ENCODE measurements around the gene PEF1. TPM values are rescaled to one million over a fixed set of nuclear protein-coding genes. Genes with fewer than 3 reads are reported as not detected.

The PEF1 gene
- total and polyA plus RNA-seq, 2 donors (not counting 3 experiments of a cell fraction or from before 2014, with no cell fraction given), result 73.3 to 161 TPM

GRCh38 chr1:31615414-31615813, 29.3 kb downstream of the PEF1 start:
- DNase-seq (ENCODE audit: low read depth, low spot score) (no peak), FAIRE-seq (no peak)
- Histone ChIP-seq H3K36me3 (ENCODE audit: control insufficient read depth in 2 of 2, extremely low read depth in 1 of 2, insufficient read depth in 2 of 2, low read length in 2 of 2) (no peaks in the 10 kb centered on the region), H3K4me3 (replicated peaks in 1 of 3; ENCODE audit: insufficient read depth in 1 of 3, low read depth in 1 of 3, low read length in 3 of 3) (no peak overlapping the region), H3K4me1 (ENCODE audit: control insufficient read depth, extremely low read depth, insufficient read depth, low read length) (no peaks in the 10 kb centered on the region), H3K9me3 (replicated peaks; ENCODE audit: control insufficient read depth, insufficient read depth, low read length) (no peaks in the 10 kb centered on the region), H3K9ac (replicated peaks; ENCODE audit: extremely low read depth, insufficient read depth, low read length) (no peak overlapping the region), H4K20me1 (replicated peaks; ENCODE audit: control insufficient read depth, extremely low read depth, insufficient read depth, low read length) (no peaks in the 10 kb centered on the region), H3K4me2 (ENCODE audit: insufficient read depth, low read length) (no peak overlapping the region), H2AFZ (ENCODE audit: low read depth, low read length) (no peak overlapping the region), H3K27me3 (ENCODE audit: control insufficient read depth in 2 of 2, insufficient read depth in 2 of 2, low read length in 2 of 2) (peaks cover 0 to 1% of the 10 kb centered on the region in 2 experiments), H3K79me2 (ENCODE audit: control insufficient read depth, insufficient read depth, low read length) (no peaks in the 10 kb centered on the region), H3K27ac (ENCODE audit: insufficient read depth, low read depth, low read length) (no peak overlapping the region), H3K9me1 (replicated peaks; ENCODE audit: control insufficient read depth, extremely low read depth, insufficient read depth, low read length) (no peaks in the 10 kb centered on the region)
- TF ChIP-seq EZH2 (IDR thresholded peaks at IDR 0.05; ENCODE audit: borderline replicate concordance, low read depth, low read length, severe bottlenecking) (no peak), POLR2AphosphoS5 (IDR thresholded peaks at IDR 0.05; ENCODE audit: insufficient read depth, low read depth, low read length) (no peak), JUN (IDR thresholded peaks at IDR 0.05; ENCODE audit: borderline replicate concordance, insufficient read depth, insufficient read length, low read depth) (no peak), MYC (IDR thresholded peaks at IDR 0.05; ENCODE audit: low read depth, low read length) (no peak), POLR2A (IDR thresholded peaks at IDR 0.05; ENCODE audit: low read depth, low read length) (no peak), MAX (IDR thresholded peaks at IDR 0.05; ENCODE audit: insufficient read depth, insufficient read length) (no peak)
- CTCF ChIA-PET, result no interaction called here
- dilution Hi-C loops (cut with MboI; ENCODE audit: extremely low pct_ligation_motif_present, low sequenced_read_pairs) (no loop called here), intact Hi-C loops (cut with micrococcal nuclease) (loop anchor here (10.0 kb wide), 1 partner anchor 221 kb away; no protein-coding TSS in a partner anchor)
- BruUV-seq (replicated peaks), result no TSS peak
- POLR2A ChIA-PET, result no interaction called here

GRCh38 chr1:31614414-31615005, 30.2 kb downstream of the PEF1 start:
- Histone ChIP-seq H3K27ac (ENCODE audit: insufficient read depth, low read depth, low read length) (no peak overlapping the region), H3K9me3 (replicated peaks; ENCODE audit: control insufficient read depth, insufficient read depth, low read length) (no peaks in the 10 kb centered on the region), H3K4me3 (replicated peaks in 1 of 3; ENCODE audit: insufficient read depth in 1 of 3, low read depth in 1 of 3, low read length in 3 of 3) (no peak overlapping the region), H3K27me3 (ENCODE audit: control insufficient read depth in 2 of 2, insufficient read depth in 2 of 2, low read length in 2 of 2) (peaks cover 0 to 1% of the 10 kb centered on the region in 2 experiments), H3K4me1 (ENCODE audit: control insufficient read depth, extremely low read depth, insufficient read depth, low read length) (no peaks in the 10 kb centered on the region), H3K4me2 (ENCODE audit: insufficient read depth, low read length) (no peak overlapping the region), H3K36me3 (ENCODE audit: control insufficient read depth in 2 of 2, extremely low read depth in 1 of 2, insufficient read depth in 2 of 2, low read length in 2 of 2) (no peaks in the 10 kb centered on the region), H3K9ac (replicated peaks; ENCODE audit: extremely low read depth, insufficient read depth, low read length) (no peak overlapping the region), H2AFZ (ENCODE audit: low read depth, low read length) (no peak overlapping the region), H3K79me2 (ENCODE audit: control insufficient read depth, insufficient read depth, low read length) (no peaks in the 10 kb centered on the region), H3K9me1 (replicated peaks; ENCODE audit: control insufficient read depth, extremely low read depth, insufficient read depth, low read length) (no peaks in the 10 kb centered on the region), H4K20me1 (replicated peaks; ENCODE audit: control insufficient read depth, extremely low read depth, insufficient read depth, low read length) (no peaks in the 10 kb centered on the region)
- no TSS peak for BruUV-seq (replicated peaks)
- DNase-seq (ENCODE audit: low read depth, low spot score), result no peak
- no peak for FAIRE-seq
- ChIA-PET CTCF (interaction anchor here (0.6 to 1.2 kb wide), 2 partner anchors 26 to 29 kb away, joined by 3 read pairs; no protein-coding TSS in a partner anchor), POLR2A (no interaction called here)
- dilution Hi-C loops (cut with MboI; ENCODE audit: extremely low pct_ligation_motif_present, low sequenced_read_pairs), result no loop called here
- intact Hi-C loops (cut with micrococcal nuclease), result loop anchor here (10.0 kb wide), 1 partner anchor 220 kb away; no protein-coding TSS in a partner anchor
- TF ChIP-seq POLR2A (IDR thresholded peaks at IDR 0.05; ENCODE audit: low read depth, low read length) (no peak), GATA2 (IDR thresholded peaks at IDR 0.05; ENCODE audit: insufficient read depth, insufficient read length, low read depth, low read length) (no peak)
